ENCODE data around the gene ST8SIA6.

ST8SIA6 gene

DNA sequence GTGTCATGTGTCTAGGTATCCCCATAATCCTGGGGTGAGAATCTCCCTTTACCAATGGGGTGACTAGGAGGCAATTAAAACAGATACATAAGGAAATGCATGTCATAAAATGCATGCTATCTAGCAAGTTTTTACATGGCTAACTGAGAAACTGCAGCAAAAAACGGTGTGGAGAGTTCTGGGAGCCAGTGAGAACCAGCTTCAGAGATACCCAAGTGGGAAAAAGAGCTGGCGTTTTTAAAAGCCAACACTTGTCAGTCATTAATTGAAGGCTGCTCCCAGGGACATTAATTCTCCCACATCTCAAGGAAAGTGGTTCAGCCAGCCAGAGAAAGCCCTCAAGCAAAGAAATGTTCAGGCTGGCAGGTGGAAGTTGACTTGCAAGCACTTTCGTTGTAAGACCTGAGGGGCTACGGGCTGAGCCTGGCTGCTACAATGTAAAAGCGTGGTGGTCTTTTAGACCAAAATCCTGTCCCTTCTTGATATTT is 28.1 kb downstream of the ST8SIA6 start:
- no peak overlapping the region for H3K4me3 ChIP-seq (ENCODE audit: low read depth, low read length)
- H3K4me2 ChIP-seq (ENCODE audit: low read length): no peak overlapping the region
- no peaks in the 10 kb centered on the region for H3K9me3 ChIP-seq (ENCODE audit: insufficient read depth, low read depth, low read length)
- no peaks in the 10 kb centered on the region for H3K4me1 ChIP-seq (ENCODE audit: control insufficient read depth in 1 of 2, insufficient read depth in 2 of 2, low read length in 2 of 2)
- no peak overlapping the region for H2AFZ ChIP-seq (ENCODE audit: insufficient read depth, low read length, poor library complexity)
- no peaks in the 10 kb centered on the region for H3K79me1 ChIP-seq (ENCODE audit: low read length)
- H4K8ac ChIP-seq (ENCODE audit: low read depth, low read length): no peak overlapping the region
- H3K27me3 ChIP-seq (ENCODE audit: insufficient read depth, low read length): no peaks in the 10 kb centered on the region
- no peak overlapping the region for H3K23ac ChIP-seq (ENCODE audit: low read length)
- H3K18ac ChIP-seq (ENCODE audit: low read length): no peak overlapping the region
- H4K12ac ChIP-seq (ENCODE audit: low read depth, low read length): no peak overlapping the region
- H3K9ac ChIP-seq (ENCODE audit: low read length): no peak overlapping the region
- no peaks in the 10 kb centered on the region for H3K79me2 ChIP-seq (ENCODE audit: control insufficient read depth, insufficient read depth, low read length, poor library complexity)
- H2BK5ac ChIP-seq (ENCODE audit: low read depth, low read length, poor library complexity): no peak overlapping the region
- H4K91ac ChIP-seq (ENCODE audit: low read depth, low read length): no peak overlapping the region
- H2BK12ac ChIP-seq (ENCODE audit: low read length): no peak overlapping the region
- no peaks in the 10 kb centered on the region for H3K36me3 ChIP-seq (ENCODE audit: control insufficient read depth in 1 of 2, insufficient read depth in 2 of 2, low read length in 2 of 2)
- no peak overlapping the region for H3K27ac ChIP-seq (ENCODE audit: low read depth, low read length)
- no peak overlapping the region for H2AK5ac ChIP-seq (ENCODE audit: low read length)
- no peak overlapping the region for H3K14ac ChIP-seq (ENCODE audit: low read length)
- no peak overlapping the region for H3K4ac ChIP-seq (ENCODE audit: low read depth, low read length)
- no peak overlapping the region for H2BK120ac ChIP-seq (ENCODE audit: insufficient read depth, low read length, poor library complexity)
- WGBS (ENCODE audit: extremely low coverage, insufficient coverage, insufficient read length): no CpG with 5 or more reads among the region's 5 CpGs
- no peak for DNase-seq

DNA sequence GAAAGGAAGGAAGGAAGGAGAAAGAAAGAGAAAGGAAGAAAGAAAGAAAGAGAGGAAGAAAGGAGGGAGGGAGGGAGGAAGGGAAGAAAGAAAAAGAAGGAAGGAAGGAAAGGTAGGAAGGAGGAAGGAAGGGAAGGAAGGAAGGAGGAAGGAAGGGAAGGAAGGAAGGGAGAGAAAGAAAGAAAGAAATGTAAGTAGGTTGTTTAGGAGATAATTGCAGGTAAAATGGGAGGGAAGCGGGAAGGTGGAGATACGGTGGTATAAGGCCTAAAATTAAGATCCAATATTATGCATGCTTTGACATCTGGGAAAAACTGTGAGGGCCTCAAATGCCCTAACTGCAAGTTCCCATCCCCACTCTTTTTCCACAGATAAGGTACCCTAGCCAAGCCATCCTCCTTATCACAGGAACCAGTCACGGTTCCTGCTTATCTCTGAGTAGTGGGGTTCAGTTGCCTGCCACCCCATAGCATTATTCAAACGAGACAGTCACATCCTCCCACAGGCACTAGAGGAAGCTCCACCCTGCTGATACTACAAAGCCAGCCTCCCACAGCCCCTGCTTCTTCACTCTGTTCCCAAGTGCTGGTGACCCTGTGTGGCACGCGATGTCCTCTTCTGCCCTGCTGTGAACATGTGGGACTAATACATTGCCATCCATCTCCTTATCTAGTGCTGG is 28.7 kb downstream of the ST8SIA6 start:
- Histone ChIP-seq H3K79me2 (ENCODE audit: control insufficient read depth, insufficient read depth, low read length, poor library complexity) (no peaks in the 10 kb centered on the region), H3K27me3 (ENCODE audit: insufficient read depth, low read length) (no peaks in the 10 kb centered on the region), H3K23ac (ENCODE audit: low read length) (no peak overlapping the region), H3K9me3 (ENCODE audit: insufficient read depth, low read depth, low read length) (no peaks in the 10 kb centered on the region), H4K12ac (ENCODE audit: low read depth, low read length) (no peak overlapping the region), H3K79me1 (ENCODE audit: low read length) (no peaks in the 10 kb centered on the region), H3K4ac (ENCODE audit: low read depth, low read length) (no peak overlapping the region), H2BK5ac (ENCODE audit: low read depth, low read length, poor library complexity) (no peak overlapping the region), H2BK120ac (ENCODE audit: insufficient read depth, low read length, poor library complexity) (no peak overlapping the region), H3K14ac (ENCODE audit: low read length) (no peak overlapping the region), H3K18ac (ENCODE audit: low read length) (no peak overlapping the region), H3K36me3 (ENCODE audit: control insufficient read depth in 1 of 2, insufficient read depth in 2 of 2, low read length in 2 of 2) (no peaks in the 10 kb centered on the region), H3K4me1 (ENCODE audit: control insufficient read depth in 1 of 2, insufficient read depth in 2 of 2, low read length in 2 of 2) (no peaks in the 10 kb centered on the region), H3K27ac (ENCODE audit: low read depth, low read length) (no peak overlapping the region), H4K91ac (ENCODE audit: low read depth, low read length) (no peak overlapping the region), H3K9ac (ENCODE audit: low read length) (no peak overlapping the region), H3K4me2 (ENCODE audit: low read length) (no peak overlapping the region), H2AFZ (ENCODE audit: insufficient read depth, low read length, poor library complexity) (no peak overlapping the region), H4K8ac (ENCODE audit: low read depth, low read length) (no peak overlapping the region), H3K4me3 (ENCODE audit: low read depth, low read length) (no peak overlapping the region), H2AK5ac (ENCODE audit: low read length) (no peak overlapping the region), H2BK12ac (ENCODE audit: low read length) (no peak overlapping the region)
- no peak for DNase-seq
- 100% methylated on average over 1 of the region's 6 CpGs for WGBS (ENCODE audit: extremely low coverage, insufficient coverage, insufficient read length)

DNA sequence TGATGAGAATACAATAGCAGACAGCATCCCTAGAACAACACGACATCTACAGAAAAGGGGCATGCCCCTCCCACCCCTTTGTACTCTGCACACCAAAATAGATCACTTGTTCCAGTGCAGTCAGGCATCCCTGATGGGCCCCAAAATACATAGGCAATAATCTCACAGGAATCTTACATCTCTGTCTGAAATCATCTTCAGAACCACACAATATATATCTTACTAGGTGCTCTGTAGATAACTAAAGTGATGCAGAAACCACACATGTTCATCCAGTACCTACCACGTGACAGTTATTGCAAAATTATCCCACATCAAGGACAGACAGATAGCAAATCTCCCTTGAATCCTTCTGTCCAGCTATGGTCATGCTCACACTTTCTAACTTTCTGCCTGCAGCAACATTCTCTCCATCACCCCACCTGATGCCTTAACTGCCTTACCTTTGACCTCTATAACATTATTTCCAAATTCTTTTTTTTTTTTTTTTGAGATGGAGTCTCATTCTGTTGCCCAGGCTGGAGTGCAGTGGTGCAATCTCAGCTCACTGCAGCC is 30.7 kb downstream of the ST8SIA6 start:
- H3K23ac ChIP-seq (ENCODE audit: low read length): no peak overlapping the region
- no peak overlapping the region for H3K27ac ChIP-seq (ENCODE audit: low read depth, low read length)
- H2AFZ ChIP-seq (ENCODE audit: insufficient read depth, low read length, poor library complexity): no peak overlapping the region
- no peak overlapping the region for H3K9ac ChIP-seq (ENCODE audit: low read length)
- no peak overlapping the region for H3K4ac ChIP-seq (ENCODE audit: low read depth, low read length)
- no peak overlapping the region for H3K18ac ChIP-seq (ENCODE audit: low read length)
- H3K14ac ChIP-seq (ENCODE audit: low read length): no peak overlapping the region
- H3K27me3 ChIP-seq (ENCODE audit: insufficient read depth, low read length): no peaks in the 10 kb centered on the region
- H2BK120ac ChIP-seq (ENCODE audit: insufficient read depth, low read length, poor library complexity): no peak overlapping the region
- no CpG with 5 or more reads among the region's 2 CpGs for WGBS (ENCODE audit: extremely low coverage, insufficient coverage, insufficient read length)
- H3K79me1 ChIP-seq (ENCODE audit: low read length): no peaks in the 10 kb centered on the region
- no peak overlapping the region for H3K4me3 ChIP-seq (ENCODE audit: low read depth, low read length)
- no peak overlapping the region for H4K8ac ChIP-seq (ENCODE audit: low read depth, low read length)
- H4K91ac ChIP-seq (ENCODE audit: low read depth, low read length): no peak overlapping the region
- H4K12ac ChIP-seq (ENCODE audit: low read depth, low read length): no peak overlapping the region
- no peaks in the 10 kb centered on the region for H3K9me3 ChIP-seq (ENCODE audit: insufficient read depth, low read depth, low read length)
- no peak overlapping the region for H2BK12ac ChIP-seq (ENCODE audit: low read length)
- H3K79me2 ChIP-seq (ENCODE audit: control insufficient read depth, insufficient read depth, low read length, poor library complexity): no peaks in the 10 kb centered on the region
- H2BK5ac ChIP-seq (ENCODE audit: low read depth, low read length, poor library complexity): no peak overlapping the region
- no peak overlapping the region for H3K4me2 ChIP-seq (ENCODE audit: low read length)
- H3K4me1 ChIP-seq (ENCODE audit: control insufficient read depth in 1 of 2, insufficient read depth in 2 of 2, low read length in 2 of 2): no peaks in the 10 kb centered on the region
- DNase-seq: peak; percentile 43 to 78
- no peaks in the 10 kb centered on the region for H3K36me3 ChIP-seq (ENCODE audit: control insufficient read depth in 1 of 2, insufficient read depth in 2 of 2, low read length in 2 of 2)
- H2AK5ac ChIP-seq (ENCODE audit: low read length): no peak overlapping the region

DNA sequence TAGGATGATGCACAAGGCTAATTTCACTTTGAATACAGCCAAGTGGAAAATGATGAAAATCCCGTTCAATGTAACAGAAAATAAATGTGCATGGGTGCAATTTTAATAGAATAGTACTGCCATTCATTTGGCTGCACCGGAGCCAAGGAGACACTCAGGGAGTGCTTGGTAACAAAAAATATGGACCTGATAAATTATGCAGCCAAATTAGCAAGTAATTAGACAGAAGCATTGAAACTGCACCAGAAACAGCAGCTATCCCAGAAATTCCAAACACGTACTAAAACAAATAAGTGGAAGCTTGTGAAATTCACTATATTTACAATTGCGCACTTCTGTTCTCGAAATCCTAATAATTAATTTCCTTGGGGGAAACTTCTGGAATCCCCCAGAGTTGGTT is 31.5 kb downstream of the ST8SIA6 start:
- H2AK5ac ChIP-seq (ENCODE audit: low read length): no peak overlapping the region
- H2BK12ac ChIP-seq (ENCODE audit: low read length): no peak overlapping the region
- no peak overlapping the region for H3K23ac ChIP-seq (ENCODE audit: low read length)
- no peaks in the 10 kb centered on the region for H3K79me1 ChIP-seq (ENCODE audit: low read length)
- H3K4me1 ChIP-seq (ENCODE audit: control insufficient read depth in 1 of 2, insufficient read depth in 2 of 2, low read length in 2 of 2): no peaks in the 10 kb centered on the region
- no peak overlapping the region for H2BK5ac ChIP-seq (ENCODE audit: low read depth, low read length, poor library complexity)
- no peak overlapping the region for H3K4me2 ChIP-seq (ENCODE audit: low read length)
- H4K91ac ChIP-seq (ENCODE audit: low read depth, low read length): no peak overlapping the region
- no peak overlapping the region for H3K18ac ChIP-seq (ENCODE audit: low read length)
- DNase-seq: no peak
- H3K27me3 ChIP-seq (ENCODE audit: insufficient read depth, low read length): no peaks in the 10 kb centered on the region
- WGBS (ENCODE audit: extremely low coverage, insufficient coverage, insufficient read length): no CpG with 5 or more reads among the region's 5 CpGs
- H3K9ac ChIP-seq (ENCODE audit: low read length): no peak overlapping the region
- H3K4me3 ChIP-seq (ENCODE audit: low read depth, low read length): no peak overlapping the region
- no peaks in the 10 kb centered on the region for H3K36me3 ChIP-seq (ENCODE audit: control insufficient read depth in 1 of 2, insufficient read depth in 2 of 2, low read length in 2 of 2)
- H4K8ac ChIP-seq (ENCODE audit: low read depth, low read length): no peak overlapping the region
- no peak overlapping the region for H3K14ac ChIP-seq (ENCODE audit: low read length)
- no peak overlapping the region for H2AFZ ChIP-seq (ENCODE audit: insufficient read depth, low read length, poor library complexity)
- no peak overlapping the region for H3K4ac ChIP-seq (ENCODE audit: low read depth, low read length)
- no peak overlapping the region for H3K27ac ChIP-seq (ENCODE audit: low read depth, low read length)
- no peak overlapping the region for H4K12ac ChIP-seq (ENCODE audit: low read depth, low read length)
- H2BK120ac ChIP-seq (ENCODE audit: insufficient read depth, low read length, poor library complexity): no peak overlapping the region
- H3K9me3 ChIP-seq (ENCODE audit: insufficient read depth, low read depth, low read length): no peaks in the 10 kb centered on the region
- no peaks in the 10 kb centered on the region for H3K79me2 ChIP-seq (ENCODE audit: control insufficient read depth, insufficient read depth, low read length, poor library complexity)
